ENCODE data around the gene ADAT1. TPM values are rescaled to one million over a fixed set of nuclear protein-coding genes. Genes with fewer than 3 reads are reported as not detected.

The ADAT1 gene
- total and polyA plus RNA-seq, 2 of the 13 experiments (the other 11 are each of a cell fraction or from before 2014, with no cell fraction given), result 18.4 to 40.8 TPM

DNA sequence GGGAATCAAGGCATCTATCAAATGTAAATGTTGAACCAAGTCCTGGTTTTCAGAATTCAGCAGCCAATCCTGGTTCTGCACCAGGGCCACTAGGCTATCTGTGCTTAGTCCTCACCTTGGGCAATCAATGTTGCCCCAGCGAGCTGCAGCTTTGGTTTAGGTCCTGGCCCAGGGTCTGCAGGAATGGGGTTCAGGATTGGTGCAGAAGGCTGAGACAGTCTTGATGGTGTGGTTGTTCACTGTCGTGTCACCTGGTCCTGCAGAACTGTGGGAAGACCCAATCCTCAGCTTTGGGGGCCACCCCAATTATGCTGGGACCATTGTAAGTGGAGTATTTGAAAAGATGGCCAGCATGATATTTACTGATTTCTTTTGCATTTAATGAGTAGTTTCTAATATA, 35.1 kb upstream of the ADAT1 start:
- ATAC-seq, result no peak
- intact Hi-C loops (cut with micrococcal nuclease; ENCODE audit: unreplicated experiment) (no loop called here), in situ Hi-C loops (cut with HindIII; ENCODE audit: extremely low pct_ligation_motif_present, low pct_unique_long_range_greater_than_20kb) (no loop called here)
- no peak overlapping the region for H2AFZ ChIP-seq (ENCODE audit: low read length)
- BruUV-seq (replicated peaks), result no TSS peak
- FAIRE-seq, result no peak
- peaks cover 25 to 56% of the 10 kb centered on the region in 2 experiments for H3K36me3 ChIP-seq (replicated peaks in 1 of 2; ENCODE audit: control insufficient read depth in 1 of 2, insufficient read depth in 2 of 2, low read length in 2 of 2)
- POLR2A ChIA-PET, result interaction anchor here (1.2 kb wide), 1 partner anchor 10 kb away, joined by 4 read pairs; the partner anchor contains the start of genes KARS1 and TERF2IP
- no peak overlapping the region for H3K9ac ChIP-seq (ENCODE audit: insufficient read depth, low read depth, low read length)
- H3K27me3 ChIP-seq (ENCODE audit: control insufficient read depth in 1 of 2, insufficient read depth in 2 of 2, low read length in 2 of 2), result no peaks in the 10 kb centered on the region
- TF ChIP-seq POLR2AphosphoS2 (IDR thresholded peaks at IDR 0.05; ENCODE audit: low read depth, low read length) (0 out of 2 replicates have a peak, but pooled peaks have one; percentile 15), ZNF121 (CRISPR knock-in tag; IDR thresholded peaks at IDR 0.05) (no peak)
- H3K79me2 ChIP-seq (ENCODE audit: insufficient read depth, low read length), result peaks cover 7% of the 10 kb centered on the region
- no peak overlapping the region for H3K27ac ChIP-seq (ENCODE audit: extremely low read length, insufficient read depth, low read length)
- DNase-seq (ENCODE audit: low spot score), result no peak
- H3K9me3 ChIP-seq (ENCODE audit: low read length), result no peaks in the 10 kb centered on the region
- no peak overlapping the region for H3K4me2 ChIP-seq (ENCODE audit: low read depth, low read length)
- no peaks in the 10 kb centered on the region for H3K4me1 ChIP-seq (ENCODE audit: insufficient read depth, low read length)
- WGBS (ENCODE audit: low lambda C conversion rate), result 92% methylated on average over 2 of the region's 2 CpGs
- H4K20me1 ChIP-seq (ENCODE audit: insufficient read depth, low read length), result peaks cover 12% of the 10 kb centered on the region
- CTCF ChIA-PET (ENCODE audit: low intra/inter-chr PET ratio, low total read pairs), result no interaction called here
- no peak overlapping the region for H3K4me3 ChIP-seq (replicated peaks in 1 of 3; ENCODE audit: insufficient read depth in 1 of 3, low read depth in 2 of 3, low read length in 3 of 3)

DNA sequence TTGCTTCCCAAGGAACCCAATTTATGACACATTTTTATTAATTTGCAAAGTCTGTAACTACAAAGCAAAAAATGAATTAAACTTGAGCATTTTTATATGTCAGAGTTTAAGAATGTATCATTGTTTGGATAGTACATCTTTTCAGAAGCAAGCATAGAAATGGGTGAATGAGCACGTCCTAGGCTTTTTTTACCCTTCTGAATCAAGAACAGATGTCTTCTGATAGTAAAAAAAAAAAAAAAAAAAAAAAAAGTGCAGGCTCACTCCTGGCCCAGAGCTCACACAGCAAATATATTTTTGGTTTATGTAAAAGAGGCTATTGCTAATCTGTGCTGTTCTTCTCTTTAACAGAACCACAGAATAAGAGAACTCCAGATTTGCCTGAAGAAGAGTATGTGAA, 30.8 kb upstream of the ADAT1 start:
- FAIRE-seq (no peak), ATAC-seq (no peak), DNase-seq (ENCODE audit: low spot score) (no peak)
- no peak overlapping the region for H2AFZ ChIP-seq (ENCODE audit: low read length)
- TF ChIP-seq HNRNPLL (IDR thresholded peaks at IDR 0.05; ENCODE audit: low read depth, low read length, poor library complexity, severe bottlenecking) (no peak), TAF15 (IDR thresholded peaks at IDR 0.05; ENCODE audit: low read depth, low read length, poor library complexity, severe bottlenecking) (no peak), SUZ12 (IDR thresholded peaks at IDR 0.05; ENCODE audit: low read depth, low read length) (no peak), ZNF724P (CRISPR knock-in tag; IDR thresholded peaks at IDR 0.05; ENCODE audit: borderline replicate concordance) (no peak)
- peaks cover 22 to 52% of the 10 kb centered on the region in 2 experiments for H3K36me3 ChIP-seq (replicated peaks in 1 of 2; ENCODE audit: control insufficient read depth in 1 of 2, insufficient read depth in 2 of 2, low read length in 2 of 2)
- no peak overlapping the region for H3K9ac ChIP-seq (ENCODE audit: insufficient read depth, low read depth, low read length)
- in situ Hi-C loops (cut with HindIII; ENCODE audit: extremely low pct_ligation_motif_present, low pct_unique_long_range_greater_than_20kb), result no loop called here
- BruUV-seq (replicated peaks), result no TSS peak
- H3K27ac ChIP-seq (ENCODE audit: extremely low read length, insufficient read depth, low read length), result no peak overlapping the region
- H3K4me1 ChIP-seq (ENCODE audit: insufficient read depth, low read length), result peaks cover 32% of the 10 kb centered on the region
- H3K9me3 ChIP-seq (ENCODE audit: low read length), result no peaks in the 10 kb centered on the region
- intact Hi-C loops (cut with micrococcal nuclease; ENCODE audit: unreplicated experiment), result no loop called here
- 98% methylated on average over 1 of the region's 1 CpG for WGBS (ENCODE audit: low lambda C conversion rate)
- ChIA-PET POLR2A (no interaction called here), CTCF (ENCODE audit: low intra/inter-chr PET ratio, low total read pairs) (no interaction called here)
- H4K20me1 ChIP-seq (ENCODE audit: insufficient read depth, low read length), result peaks cover 53% of the 10 kb centered on the region
- no peak overlapping the region for H3K4me3 ChIP-seq (replicated peaks in 1 of 3; ENCODE audit: insufficient read depth in 1 of 3, low read depth in 2 of 3, low read length in 3 of 3)
- no peaks in the 10 kb centered on the region; a peak in 1 of 5 replicates for H3K27me3 ChIP-seq (ENCODE audit: control insufficient read depth in 1 of 2, insufficient read depth in 2 of 2, low read length in 2 of 2)
- H3K4me2 ChIP-seq (ENCODE audit: low read depth, low read length), result no peak overlapping the region
- peaks cover 49% of the 10 kb centered on the region for H3K79me2 ChIP-seq (ENCODE audit: insufficient read depth, low read length)
